ENCODE measurements around the gene MEGF8.

Gene MEGF8, protein sequence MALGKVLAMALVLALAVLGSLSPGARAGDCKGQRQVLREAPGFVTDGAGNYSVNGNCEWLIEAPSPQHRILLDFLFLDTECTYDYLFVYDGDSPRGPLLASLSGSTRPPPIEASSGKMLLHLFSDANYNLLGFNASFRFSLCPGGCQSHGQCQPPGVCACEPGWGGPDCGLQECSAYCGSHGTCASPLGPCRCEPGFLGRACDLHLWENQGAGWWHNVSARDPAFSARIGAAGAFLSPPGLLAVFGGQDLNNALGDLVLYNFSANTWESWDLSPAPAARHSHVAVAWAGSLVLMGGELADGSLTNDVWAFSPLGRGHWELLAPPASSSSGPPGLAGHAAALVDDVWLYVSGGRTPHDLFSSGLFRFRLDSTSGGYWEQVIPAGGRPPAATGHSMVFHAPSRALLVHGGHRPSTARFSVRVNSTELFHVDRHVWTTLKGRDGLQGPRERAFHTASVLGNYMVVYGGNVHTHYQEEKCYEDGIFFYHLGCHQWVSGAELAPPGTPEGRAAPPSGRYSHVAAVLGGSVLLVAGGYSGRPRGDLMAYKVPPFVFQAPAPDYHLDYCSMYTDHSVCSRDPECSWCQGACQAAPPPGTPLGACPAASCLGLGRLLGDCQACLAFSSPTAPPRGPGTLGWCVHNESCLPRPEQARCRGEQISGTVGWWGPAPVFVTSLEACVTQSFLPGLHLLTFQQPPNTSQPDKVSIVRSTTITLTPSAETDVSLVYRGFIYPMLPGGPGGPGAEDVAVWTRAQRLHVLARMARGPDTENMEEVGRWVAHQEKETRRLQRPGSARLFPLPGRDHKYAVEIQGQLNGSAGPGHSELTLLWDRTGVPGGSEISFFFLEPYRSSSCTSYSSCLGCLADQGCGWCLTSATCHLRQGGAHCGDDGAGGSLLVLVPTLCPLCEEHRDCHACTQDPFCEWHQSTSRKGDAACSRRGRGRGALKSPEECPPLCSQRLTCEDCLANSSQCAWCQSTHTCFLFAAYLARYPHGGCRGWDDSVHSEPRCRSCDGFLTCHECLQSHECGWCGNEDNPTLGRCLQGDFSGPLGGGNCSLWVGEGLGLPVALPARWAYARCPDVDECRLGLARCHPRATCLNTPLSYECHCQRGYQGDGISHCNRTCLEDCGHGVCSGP (N-terminal part only)

DNA sequence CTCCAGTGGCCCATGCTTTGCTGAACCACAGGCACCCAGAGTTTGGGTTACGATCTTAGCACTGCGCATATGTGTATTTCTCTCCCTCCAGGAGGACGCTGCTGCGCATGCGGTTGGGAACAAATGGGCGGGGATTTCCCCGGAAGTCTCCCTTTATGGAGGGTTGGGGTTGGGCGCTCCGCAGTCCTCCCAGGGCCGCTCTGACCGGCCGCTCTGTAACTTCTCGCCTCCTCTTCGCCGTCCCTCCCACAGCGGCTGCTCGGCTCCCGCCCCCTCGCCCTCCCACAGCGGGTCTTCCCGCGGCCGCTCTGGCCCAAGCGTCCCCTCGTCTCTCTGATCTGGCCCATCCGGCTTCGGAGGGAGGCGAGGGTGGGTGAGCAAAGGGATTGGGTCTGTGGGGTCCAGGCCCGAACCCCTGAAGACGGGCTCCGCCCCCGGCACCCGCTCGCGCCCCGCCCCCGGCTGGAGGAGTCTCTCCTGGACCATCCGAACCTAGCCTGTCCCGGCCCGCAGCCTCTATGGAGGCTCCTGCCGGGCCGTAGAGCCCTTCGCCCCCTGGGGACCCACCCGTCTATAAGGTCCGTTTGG is at the start of gene MEGF8:
Gene MEGF8, plus strand, starts transcription at position 328 of the 588 bp plus-strand sequence. CDS start 609 bp downstream, outside the sequence.
- peak; percentile 89 for FAIRE-seq

DNA sequence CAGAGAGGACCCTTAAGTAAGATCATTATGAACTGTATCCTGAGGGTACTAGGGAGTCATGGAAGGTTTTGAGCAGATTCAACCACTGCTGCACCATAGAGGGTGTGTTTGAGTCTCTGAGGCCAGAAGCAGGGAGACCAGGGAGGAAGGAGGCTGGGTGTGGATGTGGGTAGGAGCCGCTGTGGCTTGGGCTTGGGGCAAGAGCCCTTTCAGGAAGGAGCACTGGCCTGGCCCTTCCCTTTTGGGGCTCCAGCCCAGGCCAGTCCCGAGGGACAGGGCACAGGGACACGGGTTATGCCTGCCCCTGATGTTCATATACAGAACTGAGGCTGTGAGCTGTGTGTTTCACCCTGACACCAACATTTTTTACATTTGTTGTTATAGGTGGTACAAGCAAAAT is 49.2 kb upstream of the MEGF8 start:
- FAIRE-seq (no peak), DNase-seq (ENCODE audit: low spot score) (no peak)

More for the DNA sequence above, at the start of gene MEGF8:
- peak; percentile 96 for DNase-seq (ENCODE audit: low spot score)

DNA sequence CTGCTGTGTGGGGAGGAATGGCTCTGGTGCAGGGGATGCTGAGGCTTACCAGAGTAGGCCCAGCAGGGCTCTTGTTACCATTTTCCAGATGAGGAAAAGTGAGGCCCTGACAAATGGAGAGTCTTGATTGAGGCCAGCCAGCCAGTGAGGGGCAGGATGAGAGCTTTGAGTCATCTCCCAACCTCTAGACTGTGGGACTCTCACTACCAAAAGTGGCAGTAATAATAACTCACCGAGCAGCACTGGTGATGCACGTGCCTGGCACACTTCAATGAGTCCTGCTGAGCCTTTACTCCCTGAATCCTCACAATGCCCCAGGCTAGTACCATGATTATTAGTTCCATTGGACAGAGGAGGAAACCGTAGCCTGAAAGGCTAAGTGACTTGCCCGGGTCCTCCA is 48.6 kb upstream of the MEGF8 start:
- no peak for FAIRE-seq
- no peak for DNase-seq (ENCODE audit: low spot score)

DNA sequence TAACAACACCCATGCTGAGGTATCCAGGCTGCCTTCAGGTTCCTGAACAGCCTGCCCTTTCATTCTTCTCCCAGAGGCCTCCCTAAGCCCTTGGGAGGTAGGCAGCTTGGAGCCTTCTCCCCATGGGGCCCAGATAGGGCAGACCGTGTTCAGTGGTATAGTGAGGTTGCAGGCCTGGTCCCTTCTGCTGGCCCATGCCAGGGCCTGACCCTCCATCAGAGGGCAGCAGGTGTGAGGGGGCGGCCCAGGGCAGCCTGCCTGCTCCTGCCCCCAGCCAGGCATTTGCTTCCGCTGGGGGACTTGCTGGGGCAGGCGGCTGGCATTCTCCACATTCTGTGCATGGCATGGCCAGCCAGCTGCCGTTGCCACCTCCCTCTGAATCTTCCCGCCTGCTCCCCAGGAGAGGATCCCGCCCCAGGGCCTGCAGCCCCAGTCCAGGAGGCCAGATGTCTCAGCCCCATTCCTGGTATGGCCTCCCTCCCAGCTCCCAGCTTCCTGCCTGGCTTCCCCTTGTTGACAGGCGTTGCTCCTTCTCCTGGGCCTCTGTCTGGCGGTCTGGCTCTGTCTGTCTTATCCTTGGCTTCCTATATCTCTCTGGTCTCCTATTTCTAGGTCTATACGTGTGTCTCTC is 47.5 kb upstream of the MEGF8 start:
- FAIRE-seq (no peak), DNase-seq (ENCODE audit: low spot score) (no peak)

DNA sequence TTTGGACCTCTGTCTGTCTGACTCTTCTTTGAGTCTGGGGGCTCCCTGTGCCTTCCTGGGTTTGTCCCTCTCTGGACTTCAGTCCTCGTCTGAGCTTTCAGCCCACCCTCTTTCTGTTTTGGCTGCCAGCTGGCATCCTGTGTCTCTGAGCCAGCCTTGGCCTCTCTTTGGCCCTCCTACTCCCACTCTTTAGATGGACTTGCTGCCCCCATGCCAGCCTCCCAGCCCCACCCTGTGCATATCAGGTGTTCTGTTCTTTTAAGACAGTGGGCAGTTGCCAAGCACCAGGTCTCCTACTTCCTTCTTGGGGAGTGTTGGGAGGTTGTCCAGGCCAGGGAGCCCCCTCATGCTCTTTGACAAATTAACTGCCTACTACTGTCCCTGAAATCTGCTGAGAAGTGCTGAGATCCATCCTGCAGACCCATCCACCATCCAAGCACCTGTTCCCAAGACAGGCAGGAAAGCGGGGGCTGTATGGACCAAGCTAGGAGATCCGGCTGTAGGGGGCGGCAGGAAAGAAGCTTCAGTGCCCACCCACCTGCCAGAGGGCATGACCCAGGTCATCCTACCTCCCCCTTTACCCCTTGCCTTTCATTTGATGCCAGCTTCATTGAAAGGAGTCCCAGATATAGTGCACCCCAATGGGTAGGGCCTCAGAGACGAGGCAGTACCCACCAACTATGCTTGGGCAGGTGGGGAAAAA is 46.8 kb upstream of the MEGF8 start:
- DNase-seq (ENCODE audit: low spot score) (no peak), FAIRE-seq (no peak)

DNA sequence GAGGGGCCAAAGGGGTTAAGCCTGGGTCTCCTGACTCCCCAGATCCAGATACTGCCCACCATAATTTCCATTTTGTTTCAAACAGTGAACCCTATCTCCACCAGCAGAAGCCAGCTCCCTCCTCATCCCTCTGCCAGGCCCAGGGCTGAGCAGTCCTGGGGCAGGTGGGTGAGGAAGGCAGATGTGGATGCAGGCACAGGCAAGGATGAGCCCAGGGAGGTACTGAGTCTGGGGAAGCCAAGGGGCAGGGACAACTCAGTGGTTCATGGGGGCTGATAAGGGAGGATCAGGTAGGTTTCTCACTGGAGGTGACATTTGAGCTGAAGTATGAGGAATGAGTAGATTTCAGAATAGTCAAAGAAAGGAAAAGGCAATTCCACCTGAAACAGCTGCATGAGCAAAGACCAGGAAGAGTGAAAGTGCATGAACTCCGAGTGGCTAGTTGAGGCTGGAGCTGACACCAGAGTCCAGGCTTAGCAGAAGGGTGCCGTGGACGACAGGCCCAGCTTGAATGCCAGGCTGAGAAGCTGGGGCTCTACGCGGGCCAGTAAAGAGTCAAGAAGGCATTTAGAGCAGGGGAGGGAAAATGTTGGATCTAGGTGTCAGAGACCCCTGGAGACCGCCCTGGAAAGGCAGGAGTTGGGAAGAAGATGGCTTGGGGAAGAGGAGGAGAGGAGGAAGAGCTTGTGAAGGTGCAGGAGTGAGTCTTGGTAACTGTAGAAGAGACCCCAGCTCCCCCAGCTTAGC is 46.1 kb upstream of the MEGF8 start:
- no peak for FAIRE-seq
- DNase-seq (ENCODE audit: low spot score): no peak

DNA sequence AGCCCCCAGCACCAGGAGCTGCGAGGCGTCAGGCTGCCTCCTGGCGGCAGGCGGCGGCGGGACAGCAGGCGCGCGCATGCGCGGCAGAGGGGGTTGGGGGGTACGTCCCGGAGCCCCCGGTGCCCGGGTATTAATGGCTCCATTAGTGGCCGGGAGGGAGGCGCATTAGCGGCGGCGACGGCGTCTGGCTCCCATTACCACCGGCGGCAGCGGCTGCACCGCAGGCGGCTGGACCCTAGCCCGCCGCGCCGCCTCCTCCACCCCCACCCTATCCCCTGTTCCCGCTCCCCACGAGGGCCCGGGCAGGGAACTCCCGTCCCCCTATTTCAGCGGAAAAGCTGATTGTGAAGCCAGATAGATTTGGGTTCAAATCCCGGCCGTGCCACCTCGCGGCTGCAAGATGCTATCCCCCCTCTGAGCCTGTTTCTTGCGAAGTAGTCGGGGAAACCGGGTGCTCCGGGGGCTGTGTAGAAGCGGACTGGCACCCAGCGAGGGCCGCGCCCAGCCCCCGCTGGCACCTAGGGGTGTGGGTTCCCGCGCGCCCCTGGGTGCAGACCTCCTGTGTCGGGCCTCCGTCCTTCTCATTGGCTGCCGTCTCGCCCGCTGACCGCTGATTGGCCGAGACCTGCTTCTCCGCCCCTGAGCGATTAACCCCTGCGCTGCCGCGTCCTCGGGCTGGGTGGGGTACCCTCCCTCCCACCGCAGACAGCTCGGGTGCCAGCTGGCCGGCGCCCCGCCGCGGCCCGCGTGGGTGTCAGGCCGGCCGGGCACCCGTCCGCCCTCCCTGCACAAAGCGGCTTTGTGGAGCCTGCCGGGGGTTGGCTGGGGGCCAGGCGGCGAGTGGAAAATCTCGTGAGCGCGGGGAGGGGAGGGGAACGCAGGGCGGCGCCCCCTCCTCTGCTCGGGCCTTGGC is 45.3 kb upstream of the MEGF8 start:
- DNase-seq (ENCODE audit: low spot score) (peak; percentile 78), FAIRE-seq (no peak)

DNA sequence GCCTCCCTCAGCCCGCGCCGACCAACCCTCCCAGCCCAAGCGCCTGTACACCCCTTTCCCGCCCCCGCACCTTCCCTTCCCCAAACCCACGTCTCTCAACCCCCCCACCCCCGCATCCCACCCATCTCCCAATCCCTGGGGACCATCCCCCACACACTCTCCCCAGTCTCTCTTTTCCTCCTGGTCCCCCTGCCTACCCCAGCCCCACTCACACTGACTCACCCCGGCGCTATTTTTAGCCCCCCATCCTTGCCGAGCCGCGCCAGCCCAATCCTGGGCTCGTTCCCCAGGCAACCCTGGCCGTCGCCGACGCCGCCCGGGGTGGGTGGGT is 44.7 kb upstream of the MEGF8 start:
- no peak for FAIRE-seq
- DNase-seq (ENCODE audit: low spot score): no peak

DNA sequence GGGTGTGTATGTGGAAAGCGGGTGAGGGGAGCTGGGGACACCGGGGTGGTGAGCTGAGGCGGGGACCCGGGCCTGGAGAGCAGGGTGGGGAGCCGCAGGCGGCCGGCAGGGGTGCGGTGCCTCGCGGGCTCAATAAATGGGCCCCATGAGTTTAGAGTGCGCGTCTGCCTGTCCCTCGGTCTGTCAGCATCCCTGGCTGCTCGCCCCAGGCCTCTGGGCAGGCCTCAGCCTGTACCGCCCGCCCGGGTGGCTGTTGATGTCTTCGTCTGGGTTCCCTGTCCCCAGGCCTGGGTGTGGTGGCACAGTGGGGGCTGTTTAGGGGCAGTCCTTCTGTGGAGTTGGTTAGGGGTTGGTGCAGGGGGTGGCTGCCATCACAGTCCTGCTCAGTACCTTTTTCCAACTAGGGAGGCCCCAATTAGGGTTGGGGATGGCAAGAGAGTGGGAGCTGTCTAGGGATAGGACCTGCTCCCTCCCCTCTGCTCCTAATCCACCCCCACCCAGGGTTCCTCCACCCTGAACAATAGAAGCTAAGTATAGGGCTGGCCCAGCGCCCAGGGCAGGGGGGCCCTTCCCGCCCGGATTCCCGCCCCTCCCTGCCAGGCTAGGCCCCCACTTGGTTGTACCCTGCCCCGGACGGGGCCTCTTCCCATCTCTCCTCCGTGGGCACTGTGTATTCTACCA is 44.1 kb upstream of the MEGF8 start:
- FAIRE-seq: no peak
- DNase-seq (ENCODE audit: low spot score): no peak

DNA sequence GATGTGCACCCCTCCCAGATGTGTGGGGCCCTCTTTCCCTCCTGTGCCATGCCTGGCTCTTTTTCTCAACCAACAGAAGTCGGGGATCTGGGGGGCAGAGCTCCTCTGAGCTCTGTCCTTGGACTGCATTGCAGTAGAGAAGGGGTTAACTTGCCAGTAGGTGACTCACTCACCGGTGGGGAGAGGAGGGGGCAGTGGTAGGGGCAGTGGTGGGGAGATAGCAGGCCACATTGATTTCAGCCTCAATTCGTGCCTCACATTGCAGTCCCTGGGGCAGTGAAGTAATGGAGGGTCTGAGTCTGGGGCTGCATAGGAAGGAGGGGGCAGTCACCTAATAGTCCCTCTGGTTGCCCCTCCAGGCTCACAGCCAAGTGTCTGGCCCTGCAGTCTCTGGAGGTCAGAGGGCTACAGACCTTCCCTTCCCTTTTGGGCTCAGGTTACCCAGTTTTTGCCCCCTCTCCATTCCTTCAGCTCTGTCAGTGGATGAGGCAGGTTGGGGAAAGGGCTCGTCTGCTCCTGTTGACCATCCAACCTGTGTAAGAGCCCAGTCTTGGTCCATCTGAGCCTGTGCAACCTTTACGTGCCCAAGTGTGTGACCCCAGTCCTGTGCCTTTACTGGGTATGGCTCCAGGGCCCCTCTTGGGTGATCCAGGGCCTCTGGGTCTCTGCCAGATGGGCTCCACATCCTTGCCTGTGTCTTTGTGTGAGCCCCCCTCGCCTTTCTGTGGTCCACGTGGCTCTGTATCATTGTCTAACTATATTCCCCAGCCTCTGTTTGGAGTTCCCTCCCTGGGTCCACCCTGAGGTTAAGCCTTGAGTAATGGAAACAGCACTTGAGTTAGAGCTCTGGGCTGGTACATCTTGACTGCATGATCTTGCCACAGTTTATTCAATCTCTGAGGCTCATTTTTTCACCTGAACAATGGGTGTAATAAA is 43.3 kb upstream of the MEGF8 start:
- DNase-seq (ENCODE audit: low spot score): peak; percentile 30
- no peak for FAIRE-seq

DNA sequence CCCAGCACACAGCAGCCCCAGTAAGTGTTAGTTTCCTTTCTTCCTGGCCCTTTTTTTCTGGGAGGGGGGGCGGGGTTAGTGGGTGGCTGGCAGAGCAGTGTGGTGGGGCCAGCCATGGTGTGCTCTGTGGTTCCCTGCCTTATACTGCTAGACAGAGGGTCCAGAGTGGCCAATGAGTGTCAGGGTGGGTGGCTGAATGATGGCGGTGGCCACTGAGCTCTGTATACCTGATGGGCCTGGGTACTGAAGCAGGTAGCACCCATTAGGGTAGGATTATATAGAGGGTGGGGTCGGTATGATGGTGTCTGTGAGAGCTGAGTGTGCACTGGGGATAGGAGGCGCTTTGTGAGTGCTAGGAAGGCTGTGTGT is 42.6 kb upstream of the MEGF8 start:
- no peak for DNase-seq (ENCODE audit: low spot score)
- no peak for FAIRE-seq

DNA sequence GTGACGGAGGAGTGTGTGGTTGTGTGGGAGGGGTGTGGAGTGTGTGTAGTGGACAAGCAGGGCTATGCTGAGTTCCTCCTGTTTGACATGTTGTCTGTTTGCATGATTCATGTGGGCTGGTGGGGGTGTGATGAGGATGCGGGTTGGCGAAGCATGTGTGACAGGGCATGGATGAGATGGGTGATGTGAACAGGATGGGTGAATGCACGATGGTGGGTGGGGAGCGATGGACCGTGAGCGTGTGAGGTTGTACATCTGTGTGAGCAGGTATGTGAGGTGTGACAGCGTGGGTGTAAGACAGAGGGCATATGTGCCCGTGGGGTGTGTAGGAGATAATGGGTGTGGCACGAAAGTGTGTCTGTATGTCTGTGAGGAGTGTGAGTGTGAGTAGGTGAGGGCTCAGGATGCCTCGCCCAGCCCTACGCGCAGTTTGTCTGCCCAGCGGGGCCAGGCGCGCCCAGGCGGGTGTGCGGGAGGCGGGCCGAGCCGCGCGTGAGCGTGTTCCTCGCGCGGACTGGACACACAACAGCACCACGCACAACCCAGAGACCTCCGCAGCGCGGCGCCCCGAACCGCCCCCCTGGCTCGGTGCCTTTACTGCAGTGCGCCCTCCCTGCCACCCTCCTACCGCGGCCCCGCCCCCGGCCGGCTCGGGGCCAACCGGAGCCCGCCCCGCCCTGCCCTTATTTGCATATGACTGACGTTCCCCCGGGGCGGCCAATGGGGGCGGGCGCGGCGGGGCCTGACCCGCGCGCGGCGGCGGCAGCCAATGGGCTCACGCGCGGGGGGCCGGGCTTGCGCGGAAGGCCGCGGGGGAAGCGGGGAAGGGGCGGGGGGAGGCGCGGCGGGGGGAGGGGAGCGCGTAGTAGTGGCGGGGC is 42.0 kb upstream of the MEGF8 start:
- DNase-seq (ENCODE audit: low spot score) (peak; percentile 75), FAIRE-seq (no peak)

DNA sequence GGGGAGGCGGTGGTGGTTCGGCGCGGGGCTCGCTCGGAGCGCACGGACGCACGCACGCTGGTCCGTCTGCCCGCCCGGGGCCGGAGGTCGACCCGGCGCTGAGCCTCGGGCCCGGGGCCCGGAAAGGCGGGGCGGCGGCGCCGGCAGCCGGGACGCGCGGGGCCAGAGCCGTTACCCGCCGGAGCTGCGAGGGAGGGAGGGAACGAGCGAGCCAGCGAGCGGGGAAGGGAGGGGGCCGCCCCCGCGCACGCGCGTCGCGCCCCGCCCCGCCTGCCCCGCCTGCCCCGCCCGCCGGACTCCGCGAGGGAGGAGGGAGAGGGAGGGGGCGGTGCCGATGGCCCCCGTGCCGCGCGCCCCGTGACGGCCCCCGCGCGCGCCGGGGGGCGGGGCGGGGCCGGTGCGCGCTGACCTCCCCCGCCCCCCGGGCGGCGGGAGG is 41.4 kb upstream of the MEGF8 start:
- FAIRE-seq: no peak
- DNase-seq (ENCODE audit: low spot score): peak; percentile 51

DNA sequence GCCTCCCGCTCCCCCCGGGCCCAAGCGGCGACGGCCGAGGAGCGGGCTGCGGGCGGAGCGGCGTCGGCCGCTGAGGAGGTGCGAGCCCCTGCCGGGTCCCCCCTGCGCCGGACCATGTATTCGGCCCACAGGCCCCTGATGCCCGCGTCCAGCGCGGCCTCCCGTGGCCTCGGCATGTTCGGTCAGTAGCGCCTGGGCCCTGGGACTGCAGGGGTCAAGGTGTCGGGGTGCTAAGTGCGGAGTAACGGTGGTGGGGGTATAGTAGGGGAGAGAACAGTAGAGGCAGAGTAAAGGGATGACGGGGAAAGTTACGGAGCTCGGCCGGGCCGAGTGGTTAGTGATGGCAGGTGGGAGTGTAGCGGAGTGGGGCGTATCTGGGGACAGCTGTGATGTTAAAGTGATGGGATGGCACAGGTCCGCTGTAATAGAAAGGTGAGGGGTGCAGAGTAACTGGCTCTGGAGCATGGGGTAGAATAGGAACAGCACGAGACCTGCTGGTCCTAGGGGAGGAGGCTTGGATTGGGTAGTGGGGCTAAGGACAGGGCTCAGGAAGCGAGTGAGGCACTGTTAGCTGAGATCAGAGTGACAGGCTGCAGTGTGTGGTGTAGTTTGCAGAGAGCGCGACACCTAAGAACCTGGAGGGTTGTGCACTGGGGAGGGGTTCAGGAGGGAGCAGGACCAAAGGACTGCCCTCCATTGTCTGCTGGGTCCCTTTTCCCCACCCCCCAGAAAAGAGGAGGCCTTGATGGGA is 40.7 kb upstream of the MEGF8 start:
- FAIRE-seq: no peak
- DNase-seq (ENCODE audit: low spot score): no peak

DNA sequence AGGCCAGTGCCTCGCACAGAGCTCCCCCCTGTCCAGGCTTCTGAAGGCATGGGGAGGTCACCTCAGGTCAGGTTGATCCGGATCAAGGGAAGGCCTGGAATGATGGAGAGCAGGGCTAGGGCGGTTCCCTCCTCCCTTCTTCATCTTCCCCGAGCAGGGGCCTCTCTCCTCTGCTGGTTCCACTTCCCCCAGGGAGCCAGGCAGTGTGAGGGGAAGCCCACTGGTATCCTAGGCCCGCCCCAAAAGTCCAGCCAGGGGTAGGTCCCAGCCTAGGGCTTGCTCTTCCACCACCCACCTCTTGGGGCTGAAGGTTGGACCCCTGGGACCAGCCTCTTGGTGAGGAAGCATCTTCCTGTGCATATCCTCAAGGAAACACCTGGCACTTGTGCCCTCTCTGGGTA is 39.9 kb upstream of the MEGF8 start:
- FAIRE-seq (no peak), DNase-seq (ENCODE audit: low spot score) (no peak)

DNA sequence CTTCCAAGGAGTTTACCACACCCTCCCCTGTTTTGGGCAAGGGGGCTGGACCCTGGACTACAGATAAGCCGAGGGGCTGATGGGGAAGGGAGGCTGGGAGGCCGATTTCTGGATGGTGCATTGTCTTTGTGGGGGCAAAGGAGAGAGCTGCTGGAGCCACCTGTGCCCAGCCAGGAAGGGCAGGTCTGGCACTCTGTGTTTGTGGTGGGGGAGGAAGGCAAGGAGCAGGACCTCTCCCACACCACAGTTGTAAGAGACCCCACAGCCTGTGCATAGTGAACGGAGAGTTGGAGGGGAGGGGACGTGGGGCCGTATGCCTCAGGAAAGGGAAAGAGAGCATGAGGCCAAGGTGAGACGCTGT is 39.5 kb upstream of the MEGF8 start:
- FAIRE-seq: no peak
- no peak for DNase-seq (ENCODE audit: low spot score)

All from RCC 7860 (cell line).